ENCODE measurements around the gene FAM174A. TPM values are rescaled to one million over a fixed set of nuclear protein-coding genes. Genes with fewer than 3 reads are reported as not detected.

Gene FAM174A
- total and polyA plus RNA-seq, 8 donors = 17.4 to 25.8 (median 22.5) TPM

DNA sequence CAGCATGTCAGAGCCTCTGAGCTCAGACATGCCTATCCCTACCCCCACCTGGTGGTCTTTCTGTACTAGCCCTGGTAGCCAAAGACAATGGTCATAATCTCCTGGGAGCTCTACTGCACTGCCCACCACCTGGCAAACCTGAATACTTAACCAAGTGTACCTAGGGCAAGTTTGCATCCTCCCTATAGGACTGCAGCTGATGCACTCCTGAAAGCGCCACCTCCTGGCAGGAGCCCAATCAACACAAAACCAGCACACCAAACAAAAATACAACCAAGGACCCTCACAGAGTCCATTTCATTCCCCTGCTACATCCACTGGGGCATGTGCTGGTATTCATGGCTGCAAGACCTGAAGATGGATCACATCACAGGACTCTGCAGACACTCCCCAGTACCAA lies 14.8 kb upstream of the FAM174A start:
- Histone ChIP-seq H3K4me1 (no peaks in the 10 kb centered on the region), H3K27me3 (no peaks in the 10 kb centered on the region), H3K36me3 (no peaks in the 10 kb centered on the region), H3K9me3 (peaks cover 0 to 20% of the 10 kb centered on the region in 2 donors), H3K27ac (no peak overlapping the region), H3K4me3 (no peak overlapping the region)
- intact Hi-C loops (cut with DNase I) = no loop called here
- DNase-seq (peak in 1 of 4 donors; percentile 13), ATAC-seq (no peak)
- TF ChIP-seq, protein P1, sequence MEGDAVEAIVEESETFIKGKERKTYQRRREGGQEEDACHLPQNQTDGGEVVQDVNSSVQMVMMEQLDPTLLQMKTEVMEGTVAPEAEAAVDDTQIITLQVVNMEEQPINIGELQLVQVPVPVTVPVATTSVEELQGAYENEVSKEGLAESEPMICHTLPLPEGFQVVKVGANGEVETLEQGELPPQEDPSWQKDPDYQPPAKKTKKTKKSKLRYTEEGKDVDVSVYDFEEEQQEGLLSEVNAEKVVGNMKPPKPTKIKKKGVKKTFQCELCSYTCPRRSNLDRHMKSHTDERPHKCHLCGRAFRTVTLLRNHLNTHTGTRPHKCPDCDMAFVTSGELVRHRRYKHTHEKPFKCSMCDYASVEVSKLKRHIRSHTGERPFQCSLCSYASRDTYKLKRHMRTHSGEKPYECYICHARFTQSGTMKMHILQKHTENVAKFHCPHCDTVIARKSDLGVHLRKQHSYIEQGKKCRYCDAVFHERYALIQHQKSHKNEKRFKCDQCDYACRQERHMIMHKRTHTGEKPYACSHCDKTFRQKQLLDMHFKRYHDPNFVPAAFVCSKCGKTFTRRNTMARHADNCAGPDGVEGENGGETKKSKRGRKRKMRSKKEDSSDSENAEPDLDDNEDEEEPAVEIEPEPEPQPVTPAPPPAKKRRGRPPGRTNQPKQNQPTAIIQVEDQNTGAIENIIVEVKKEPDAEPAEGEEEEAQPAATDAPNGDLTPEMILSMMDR (IDR thresholded peaks at IDR 0.05) = no peak

DNA sequence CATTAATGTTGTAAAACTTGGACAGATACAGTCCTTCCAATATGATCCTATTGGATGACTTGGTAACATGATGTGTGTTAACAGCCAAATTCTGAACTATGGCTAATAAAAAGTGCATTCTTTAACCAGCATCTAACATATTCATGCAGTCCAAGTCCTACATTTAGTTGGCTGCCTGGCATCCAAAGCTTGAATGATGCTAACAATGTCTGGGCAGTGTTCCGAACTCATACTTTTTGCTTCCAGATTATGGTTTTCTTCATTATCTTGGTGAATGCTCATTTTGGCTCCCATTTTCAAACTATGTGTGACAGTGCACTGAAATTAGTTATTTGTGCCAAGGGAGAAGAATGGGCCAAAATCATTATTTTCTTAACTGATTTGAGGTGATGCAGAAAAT lies 2.8 kb downstream of the FAM174A start:
- TF ChIP-seq, protein P1 (IDR thresholded peaks at IDR 0.05) = no peak
- DNase-seq (no peak), ATAC-seq (no peak)
- intact Hi-C loops (cut with DNase I) = no loop called here
- Histone ChIP-seq H3K4me1 (peaks cover 10 to 40% of the 10 kb centered on the region in 2 donors), H3K4me3 (no peak overlapping the region), H3K36me3 (no peaks in the 10 kb centered on the region), H3K27me3 (no peaks in the 10 kb centered on the region), H3K9me3 (no peaks in the 10 kb centered on the region), H3K27ac (no peak overlapping the region)

DNA sequence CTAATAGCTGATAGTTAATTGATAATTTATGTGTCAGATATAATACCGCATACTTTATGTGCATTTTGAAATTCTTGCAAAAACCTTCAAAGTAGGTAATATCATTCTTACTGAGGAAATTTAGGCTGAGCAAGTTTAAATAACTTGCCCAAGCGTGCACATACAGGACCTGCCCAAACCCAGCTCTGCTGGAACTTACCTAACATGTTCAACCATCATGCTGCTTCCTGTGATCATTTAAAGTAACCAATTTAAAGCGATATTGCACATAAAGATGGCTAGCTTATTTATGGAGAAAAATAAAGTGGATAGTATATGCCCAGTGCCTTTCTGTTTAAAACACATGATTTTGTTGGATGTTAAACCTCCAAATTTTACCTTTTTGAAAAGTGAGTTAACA lies 4.3 kb downstream of the FAM174A start:
- intact Hi-C loops (cut with DNase I) = no loop called here
- Histone ChIP-seq H3K4me3 (no peak overlapping the region), H3K27me3 (no peaks in the 10 kb centered on the region), H3K36me3 (no peaks in the 10 kb centered on the region), H3K9me3 (no peaks in the 10 kb centered on the region), H3K27ac (no peak overlapping the region), H3K4me1 (peaks cover 10 to 40% of the 10 kb centered on the region in 2 donors)
- DNase-seq (no peak), ATAC-seq (no peak)
- TF ChIP-seq, protein P1 (IDR thresholded peaks at IDR 0.05) = no peak

DNA sequence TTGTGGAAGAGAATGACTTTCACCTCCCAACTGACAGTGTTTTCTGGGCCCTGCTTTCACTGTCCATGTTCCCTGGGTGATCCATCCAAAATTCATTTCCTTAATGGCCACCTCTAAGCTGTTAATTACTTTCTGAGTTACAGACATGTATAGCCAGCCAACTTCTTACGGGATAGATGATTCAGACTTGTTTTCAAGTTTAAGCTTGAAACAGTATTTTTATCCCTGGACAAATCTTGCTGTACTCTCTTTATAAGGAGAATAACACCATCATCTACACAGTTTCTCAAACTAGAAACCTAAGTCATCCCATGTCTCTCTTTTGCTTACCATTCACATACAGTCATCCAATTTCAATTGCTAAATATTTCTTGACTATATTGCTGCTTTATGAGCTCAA lies 6.9 kb downstream of the FAM174A start:
- ATAC-seq (no peak), DNase-seq (no peak)
- Histone ChIP-seq H3K9me3 (no peaks in the 10 kb centered on the region), H3K4me1 (peaks cover 0 to 26% of the 10 kb centered on the region in 2 donors), H3K27ac (no peak overlapping the region), H3K4me3 (no peak overlapping the region), H3K27me3 (no peaks in the 10 kb centered on the region), H3K36me3 (no peaks in the 10 kb centered on the region)
- TF ChIP-seq, protein P1 (IDR thresholded peaks at IDR 0.05) = no peak
- intact Hi-C loops (cut with DNase I) = no loop called here

DNA sequence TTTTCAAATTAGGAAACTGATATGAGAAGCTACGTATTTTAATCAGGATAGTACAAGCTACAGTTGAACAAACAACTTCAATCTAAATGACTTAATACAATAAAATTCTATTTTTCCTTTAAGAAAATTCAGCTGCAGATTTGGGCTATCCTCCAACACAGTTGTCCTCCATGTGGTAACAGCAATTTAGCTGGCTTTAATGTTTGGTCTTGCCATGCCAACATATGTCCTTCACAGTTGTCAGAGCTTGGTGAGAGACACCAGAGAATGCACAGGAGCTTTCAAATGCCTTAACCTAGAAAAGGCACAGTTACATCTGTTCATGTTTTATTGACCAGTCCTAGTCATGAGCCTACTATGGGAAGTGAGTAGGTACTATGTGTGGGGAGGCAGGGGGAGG lies 10.8 kb downstream of the FAM174A start:
- TF ChIP-seq, protein P1 (IDR thresholded peaks at IDR 0.05) = no peak
- Histone ChIP-seq H3K27me3 (no peaks in the 10 kb centered on the region), H3K27ac (no peak overlapping the region), H3K4me3 (no peak overlapping the region), H3K4me1 (peaks cover 0 to 2% of the 10 kb centered on the region in 2 donors), H3K9me3 (no peaks in the 10 kb centered on the region), H3K36me3 (no peaks in the 10 kb centered on the region)
- intact Hi-C loops (cut with DNase I) = no loop called here
- ATAC-seq = no peak
- no peak for DNase-seq
